ENCODE measurements around the gene BACH2. TPM values are rescaled to one million over a fixed set of nuclear protein-coding genes. Genes with fewer than 3 reads are reported as not detected.
"Not testable (repeated sequence)": the region's sequence is repeated elsewhere in the genome, so short reads cannot be mapped to it uniquely, and the experiment has no call there.

The BACH2 gene
- total and polyA plus RNA-seq, 10 of the 15 experiments (the other 5 are each of a cell fraction or from before 2014, with no cell fraction given) = 0.03 to 0.28 (median 0.04) TPM; not detected in 3

GRCh38 chr6:90062051-90062450, 234.6 kb downstream of the BACH2 start (continued):
- no peak for TF ChIP-seq PBX3 (IDR thresholded peaks at IDR 0.05; ENCODE audit: insufficient replicate concordance, low read depth, low read length)
- no peak for TF ChIP-seq SUPT20H (IDR thresholded peaks at IDR 0.05; ENCODE audit: borderline replicate concordance, control insufficient read depth, low read depth, low read length)
- no peak for TF ChIP-seq TBL1XR1 (IDR thresholded peaks at IDR 0.05; ENCODE audit: low read depth, low read length)
- no peak for TF ChIP-seq ATF3 (IDR thresholded peaks at IDR 0.05; ENCODE audit: borderline replicate concordance, extremely low read depth, low read depth, low read length)
- TF ChIP-seq ZZZ3 (IDR thresholded peaks at IDR 0.05; ENCODE audit: control insufficient read depth, insufficient read length, low read depth) = no peak

- DNase-seq (ENCODE audit: low read depth, low spot score); H3K4me1 ChIP-seq (ENCODE audit: control insufficient read depth, insufficient read depth, low read length); H3K4me3 ChIP-seq; H4K20me1 ChIP-seq (ENCODE audit: control insufficient read depth, insufficient read depth); RAD21 ChIA-PET (ENCODE audit: unreplicated experiment); H3K27ac ChIP-seq (ENCODE audit: control insufficient read depth, insufficient read depth); ATAC-seq; CTCF ChIA-PET; in situ Hi-C loops (cut with MboI); intact Hi-C loops (cut with micrococcal nuclease; ENCODE audit: unreplicated experiment); FAIRE-seq; H3K4me2 ChIP-seq (ENCODE audit: control insufficient read depth, insufficient read depth); H3K27me3 ChIP-seq (replicated peaks in 1 of 2; ENCODE audit: control insufficient read depth in 2 of 2, insufficient read depth in 2 of 2, low read length in 1 of 2); H2AFZ ChIP-seq (ENCODE audit: control insufficient read depth, low read depth, low read length); H3K9me3 ChIP-seq (replicated peaks; ENCODE audit: control insufficient read depth, insufficient read depth, low read length); BruUV-seq (replicated peaks); H3K9ac ChIP-seq (ENCODE audit: control insufficient read depth, insufficient read depth, low read length); H3K36me3 ChIP-seq (ENCODE audit: control insufficient read depth in 2 of 2, insufficient read depth in 2 of 2, low read length in 1 of 2); H3K79me2 ChIP-seq (ENCODE audit: control insufficient read depth, insufficient read depth, low read length); POLR2A ChIA-PET; SMC1A ChIA-PET (ENCODE audit: uncharacterized antibody, unreplicated experiment): not testable (repeated sequence)
- 29% methylated on average over 3 of the region's 3 CpGs for WGBS (ENCODE audit: insufficient coverage, insufficient replicate concordance, low lambda C conversion rate, missing lambda C conversion rate)
Measured at GRCh38 chr6:90059178-90059577, 237.5 kb downstream of the BACH2 start.

- intact Hi-C loops (cut with micrococcal nuclease; ENCODE audit: unreplicated experiment); ATAC-seq; H3K4me2 ChIP-seq (ENCODE audit: control insufficient read depth, insufficient read depth); RAD21 ChIA-PET (ENCODE audit: unreplicated experiment); FAIRE-seq; H3K79me2 ChIP-seq (ENCODE audit: control insufficient read depth, insufficient read depth, low read length); POLR2A ChIA-PET; BruUV-seq (replicated peaks); in situ Hi-C loops (cut with MboI); H3K27ac ChIP-seq (ENCODE audit: control insufficient read depth, insufficient read depth); H3K9me3 ChIP-seq (replicated peaks; ENCODE audit: control insufficient read depth, insufficient read depth, low read length); H3K9ac ChIP-seq (ENCODE audit: control insufficient read depth, insufficient read depth, low read length); H4K20me1 ChIP-seq (ENCODE audit: control insufficient read depth, insufficient read depth); H3K36me3 ChIP-seq (ENCODE audit: control insufficient read depth in 2 of 2, insufficient read depth in 2 of 2, low read length in 1 of 2); H2AFZ ChIP-seq (ENCODE audit: control insufficient read depth, low read depth, low read length); H3K27me3 ChIP-seq (replicated peaks in 1 of 2; ENCODE audit: control insufficient read depth in 2 of 2, insufficient read depth in 2 of 2, low read length in 1 of 2); SMC1A ChIA-PET (ENCODE audit: uncharacterized antibody, unreplicated experiment); CTCF ChIA-PET; H3K4me3 ChIP-seq; DNase-seq (ENCODE audit: low read depth, low spot score); H3K4me1 ChIP-seq (ENCODE audit: control insufficient read depth, insufficient read depth, low read length): not testable (repeated sequence)
- WGBS (ENCODE audit: insufficient coverage, insufficient replicate concordance, low lambda C conversion rate, missing lambda C conversion rate) = 0% methylated on average over 1 of the region's 1 CpG
Measured at GRCh38 chr6:90055924-90056323, 240.7 kb downstream of the BACH2 start.

GRCh38 chr6:90054193-90054592, 242.4 kb downstream of the BACH2 start:
- H4K20me1 ChIP-seq (ENCODE audit: control insufficient read depth, insufficient read depth); SMC1A ChIA-PET (ENCODE audit: uncharacterized antibody, unreplicated experiment): not testable (repeated sequence)

More at GRCh38 chr6:90054193-90054592, 242.4 kb downstream of the BACH2 start:
- H3K27me3 ChIP-seq (replicated peaks in 1 of 2; ENCODE audit: control insufficient read depth in 2 of 2, insufficient read depth in 2 of 2, low read length in 1 of 2); H2AFZ ChIP-seq (ENCODE audit: control insufficient read depth, low read depth, low read length); H3K9me3 ChIP-seq (replicated peaks; ENCODE audit: control insufficient read depth, insufficient read depth, low read length); CTCF ChIA-PET; POLR2A ChIA-PET; H3K9ac ChIP-seq (ENCODE audit: control insufficient read depth, insufficient read depth, low read length); RAD21 ChIA-PET (ENCODE audit: unreplicated experiment); BruUV-seq (replicated peaks); DNase-seq (ENCODE audit: low read depth, low spot score); H3K27ac ChIP-seq (ENCODE audit: control insufficient read depth, insufficient read depth); H3K4me3 ChIP-seq; H3K4me1 ChIP-seq (ENCODE audit: control insufficient read depth, insufficient read depth, low read length); intact Hi-C loops (cut with micrococcal nuclease; ENCODE audit: unreplicated experiment); ATAC-seq; H3K4me2 ChIP-seq (ENCODE audit: control insufficient read depth, insufficient read depth); in situ Hi-C loops (cut with MboI); H3K79me2 ChIP-seq (ENCODE audit: control insufficient read depth, insufficient read depth, low read length); H3K36me3 ChIP-seq (ENCODE audit: control insufficient read depth in 2 of 2, insufficient read depth in 2 of 2, low read length in 1 of 2); FAIRE-seq: not testable (repeated sequence)
- WGBS (ENCODE audit: insufficient coverage, insufficient replicate concordance, low lambda C conversion rate, missing lambda C conversion rate) = 63% methylated on average over 12 of the region's 12 CpGs
